ENCODE data around the gene BTNL3. TPM values are rescaled to one million over a fixed set of nuclear protein-coding genes. Genes with fewer than 3 reads are reported as not detected.

Gene BTNL3
- total RNA-seq, 1 experiment from 2014 or later: not detected

DNA sequence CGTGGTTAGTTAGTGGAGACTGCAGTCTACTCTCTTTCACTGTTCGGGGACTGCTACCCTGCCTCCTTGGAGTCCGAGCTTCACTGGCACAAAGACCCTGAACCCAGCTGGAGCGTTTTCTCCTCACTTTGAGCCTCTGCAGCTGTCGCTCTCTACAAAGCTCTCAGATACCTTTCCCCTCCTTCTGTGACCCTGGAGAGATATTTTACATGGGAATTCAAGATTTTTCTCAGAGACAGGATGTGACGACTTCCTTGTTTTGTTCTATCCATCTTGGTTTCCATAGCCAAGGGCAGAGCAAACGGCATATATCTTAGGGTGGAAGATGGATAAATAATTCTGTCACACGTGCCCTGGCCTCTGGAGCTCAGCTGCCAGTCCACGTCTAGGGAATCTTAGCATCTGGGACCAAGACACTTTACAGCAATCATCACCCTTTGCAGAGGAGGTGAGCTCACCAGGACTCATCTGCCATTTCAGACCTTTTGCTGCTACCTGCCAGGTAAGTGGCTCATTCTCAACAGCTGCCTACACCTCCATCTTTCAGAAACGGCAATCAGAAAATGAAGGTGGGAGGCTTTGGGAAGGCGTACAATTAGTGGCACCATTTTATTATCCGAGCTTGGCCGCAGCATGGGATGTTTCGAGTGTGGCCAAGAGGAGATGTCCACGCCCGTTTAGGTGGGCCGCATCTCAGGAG is 51.4 kb downstream of the BTNL3 start, which contains the start of gene BTNL9:
Gene BTNL9 (plus strand): TSS at position 336 of the 700 bp plus-strand sequence. CDS start 5,224 bp downstream, outside the sequence.
- Histone ChIP-seq H3K27ac (ENCODE audit: low read depth, low read length, poor library complexity, severe bottlenecking) (no peak within 1 kb of the TSS), H3K36me3 (ENCODE audit: insufficient read depth, low read length, poor library complexity, severe bottlenecking) (no peaks in the 10 kb centered on the region), H3K27me3 (replicated peaks; ENCODE audit: insufficient read depth, low read depth, low read length, poor library complexity) (peaks cover 47% of the 10 kb centered on the region), H3K4me1 (ENCODE audit: insufficient read depth, low read length, poor library complexity, severe bottlenecking) (no peaks in the 10 kb centered on the region), H3K4me3 (ENCODE audit: low read depth, low read length, poor library complexity, severe bottlenecking) (no peak within 1 kb of the TSS), H3K9me3 (ENCODE audit: low read depth, low read length, poor library complexity, severe bottlenecking) (no peaks in the 10 kb centered on the region)
- POLR2A ChIA-PET (ENCODE audit: low non-redundant PET): no interaction called here
- intact Hi-C loops (cut with micrococcal nuclease; ENCODE audit: unreplicated experiment): no loop called here
- CTCF ChIA-PET: no interaction called here
- DNase-seq (ENCODE audit: low spot score): no peak
- no TSS peak for BruUV-seq (replicated peaks)
- TF ChIP-seq EZH2 (IDR thresholded peaks at IDR 0.05; ENCODE audit: borderline replicate concordance, low read depth, low read length, poor library complexity, severe bottlenecking): no peak
- TF ChIP-seq, protein P1, sequence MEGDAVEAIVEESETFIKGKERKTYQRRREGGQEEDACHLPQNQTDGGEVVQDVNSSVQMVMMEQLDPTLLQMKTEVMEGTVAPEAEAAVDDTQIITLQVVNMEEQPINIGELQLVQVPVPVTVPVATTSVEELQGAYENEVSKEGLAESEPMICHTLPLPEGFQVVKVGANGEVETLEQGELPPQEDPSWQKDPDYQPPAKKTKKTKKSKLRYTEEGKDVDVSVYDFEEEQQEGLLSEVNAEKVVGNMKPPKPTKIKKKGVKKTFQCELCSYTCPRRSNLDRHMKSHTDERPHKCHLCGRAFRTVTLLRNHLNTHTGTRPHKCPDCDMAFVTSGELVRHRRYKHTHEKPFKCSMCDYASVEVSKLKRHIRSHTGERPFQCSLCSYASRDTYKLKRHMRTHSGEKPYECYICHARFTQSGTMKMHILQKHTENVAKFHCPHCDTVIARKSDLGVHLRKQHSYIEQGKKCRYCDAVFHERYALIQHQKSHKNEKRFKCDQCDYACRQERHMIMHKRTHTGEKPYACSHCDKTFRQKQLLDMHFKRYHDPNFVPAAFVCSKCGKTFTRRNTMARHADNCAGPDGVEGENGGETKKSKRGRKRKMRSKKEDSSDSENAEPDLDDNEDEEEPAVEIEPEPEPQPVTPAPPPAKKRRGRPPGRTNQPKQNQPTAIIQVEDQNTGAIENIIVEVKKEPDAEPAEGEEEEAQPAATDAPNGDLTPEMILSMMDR (conservative IDR thresholded peaks at IDR 0.05; ENCODE audit: low read depth, low read length): no peak

DNA sequence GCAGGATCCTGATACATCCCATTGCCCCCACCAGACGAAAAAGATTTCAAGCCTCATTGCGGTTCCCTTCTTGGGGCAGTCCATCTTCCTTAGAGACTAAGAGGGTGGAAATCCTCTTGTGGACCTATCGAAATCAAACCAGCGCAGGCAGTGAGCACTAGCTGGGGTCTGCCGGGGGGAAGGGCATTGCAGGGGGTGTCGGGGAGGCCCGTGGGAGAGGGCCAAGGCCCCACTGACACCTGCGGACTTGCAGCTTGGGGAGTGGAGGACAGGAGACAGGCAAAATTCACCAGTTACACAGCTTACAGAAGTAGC is 51.9 kb downstream of the BTNL3 start:
- POLR2A ChIA-PET (ENCODE audit: low non-redundant PET): no interaction called here
- Histone ChIP-seq H3K36me3 (ENCODE audit: insufficient read depth, low read length, poor library complexity, severe bottlenecking) (no peaks in the 10 kb centered on the region), H3K9me3 (ENCODE audit: low read depth, low read length, poor library complexity, severe bottlenecking) (no peaks in the 10 kb centered on the region), H3K4me1 (ENCODE audit: insufficient read depth, low read length, poor library complexity, severe bottlenecking) (no peaks in the 10 kb centered on the region), H3K27me3 (replicated peaks; ENCODE audit: insufficient read depth, low read depth, low read length, poor library complexity) (peaks cover 52% of the 10 kb centered on the region), H3K27ac (ENCODE audit: low read depth, low read length, poor library complexity, severe bottlenecking) (no peak overlapping the region), H3K4me3 (ENCODE audit: low read depth, low read length, poor library complexity, severe bottlenecking) (no peak overlapping the region)
- no peak for TF ChIP-seq EZH2 (IDR thresholded peaks at IDR 0.05; ENCODE audit: borderline replicate concordance, low read depth, low read length, poor library complexity, severe bottlenecking)
- TF ChIP-seq, protein P1 (conservative IDR thresholded peaks at IDR 0.05; ENCODE audit: low read depth, low read length): no peak
- CTCF ChIA-PET: no interaction called here
- DNase-seq (ENCODE audit: low spot score): no peak
- BruUV-seq (replicated peaks): no TSS peak
- intact Hi-C loops (cut with micrococcal nuclease; ENCODE audit: unreplicated experiment): no loop called here

DNA sequence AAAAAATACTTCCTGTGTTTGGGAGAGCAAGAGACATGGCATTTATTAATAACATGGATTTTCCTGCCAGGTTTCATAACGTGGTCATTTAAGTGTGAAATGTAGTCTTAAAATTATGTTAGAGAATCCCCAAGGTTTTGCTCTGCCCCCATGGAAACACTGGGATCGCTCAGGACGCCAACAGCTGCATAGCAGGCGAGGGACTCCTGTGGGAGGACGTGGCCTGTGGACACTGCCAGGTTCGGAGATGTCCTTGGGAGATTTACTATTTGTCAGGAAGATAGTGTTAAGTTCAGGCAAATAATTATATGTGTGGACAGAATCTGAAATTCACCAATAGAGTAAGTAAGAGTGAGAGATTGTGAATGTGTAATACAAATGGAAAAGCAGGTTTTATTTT is 52.4 kb downstream of the BTNL3 start:
- H3K4me1 ChIP-seq (ENCODE audit: insufficient read depth, low read length, poor library complexity, severe bottlenecking): no peaks in the 10 kb centered on the region
- no peak for DNase-seq (ENCODE audit: low spot score)
- CTCF ChIA-PET: no interaction called here
- POLR2A ChIA-PET (ENCODE audit: low non-redundant PET): no interaction called here
- intact Hi-C loops (cut with micrococcal nuclease; ENCODE audit: unreplicated experiment): no loop called here
- TF ChIP-seq, protein P1 (conservative IDR thresholded peaks at IDR 0.05; ENCODE audit: low read depth, low read length): no peak
- no peaks in the 10 kb centered on the region for H3K36me3 ChIP-seq (ENCODE audit: insufficient read depth, low read length, poor library complexity, severe bottlenecking)
- peaks cover 50% of the 10 kb centered on the region for H3K27me3 ChIP-seq (replicated peaks; ENCODE audit: insufficient read depth, low read depth, low read length, poor library complexity)
- no peak overlapping the region for H3K27ac ChIP-seq (ENCODE audit: low read depth, low read length, poor library complexity, severe bottlenecking)
- H3K9me3 ChIP-seq (ENCODE audit: low read depth, low read length, poor library complexity, severe bottlenecking): no peaks in the 10 kb centered on the region
- no TSS peak for BruUV-seq (replicated peaks)
- no peak overlapping the region for H3K4me3 ChIP-seq (ENCODE audit: low read depth, low read length, poor library complexity, severe bottlenecking)

All from A673 (cell line).